Nephron (organoid): Measurements from ENCODE around the gene DACT1.

ENCODE experiments used
- H3K27ac Mint-ChIP-seq, 3 experiments: 2 replicates each; pipeline ENCODE4 v1.8.0; 2020; ENCODE audit warnings: mixed read lengths in 3 of 3, mild to moderate bottlenecking in 2 of 3, moderate library complexity in 1 of 3
- H3K27me3 Mint-ChIP-seq: 2 replicates; pipeline ENCODE4 v1.8.0; 2021; ENCODE audit warnings: low read depth, mild to moderate bottlenecking, moderate library complexity, mixed read lengths
- H3K36me3 Mint-ChIP-seq: 2 replicates; pipeline ENCODE4 v1.8.0; 2020; ENCODE audit warnings: low read depth, mixed read lengths
- H3K4me1 Mint-ChIP-seq: 2 replicates; pipeline ENCODE4 v1.8.0; 2020; ENCODE audit warnings: mixed read lengths
- H3K4me3 Mint-ChIP-seq, 3 experiments: 2 replicates each; pipeline ENCODE4 v1.8.0; 2020; ENCODE audit warnings: mild to moderate bottlenecking in 3 of 3, mixed read lengths in 3 of 3, moderate library complexity in 2 of 3
- H3K9me3 Mint-ChIP-seq: 2 replicates; pipeline ENCODE4 v1.8.0; 2020; ENCODE audit warnings: mixed read lengths
- CTCF ChIP-seq, 3 experiments: fragments of 200-600 bp; sonication (generic); IDR thresholded peaks; one replicate each; pipeline ENCODE4 v1.5.0; 2021; ENCODE audit warnings: antibody characterized with exemption in 3 of 3; ENCODE audit not compliant: unreplicated experiment in 3 of 3

Gene DACT1

GRCh38 chr14:58680698-58681097 is 42.9 kb downstream of the DACT1 start:
- TF ChIP-seq CTCF (IDR thresholded peaks at IDR 0.05; ENCODE audit: unreplicated experiment in 3 of 3), result no peak
- peak overlapping the region in 1 of 3 experiments; percentile 9 for H3K27ac Mint-ChIP-seq
- peaks cover 10% of the 10 kb centered on the region for H3K4me1 Mint-ChIP-seq
- H3K9me3 Mint-ChIP-seq, result peaks cover 8% of the 10 kb centered on the region
- H3K4me3 Mint-ChIP-seq, result no peak overlapping the region
- no peaks in the 10 kb centered on the region for H3K36me3 Mint-ChIP-seq
- peaks cover 12% of the 10 kb centered on the region for H3K27me3 Mint-ChIP-seq

- H3K36me3 Mint-ChIP-seq, result peaks cover 9% of the 10 kb centered on the region
- H3K9me3 Mint-ChIP-seq, result peaks cover 22% of the 10 kb centered on the region
- H3K4me3 Mint-ChIP-seq, result no peak overlapping the region
- TF ChIP-seq CTCF (IDR thresholded peaks at IDR 0.05; ENCODE audit: unreplicated experiment in 3 of 3), result no peak
- H3K27ac Mint-ChIP-seq, result no peak overlapping the region
- no peaks in the 10 kb centered on the region for H3K27me3 Mint-ChIP-seq
- peaks cover 7% of the 10 kb centered on the region for H3K4me1 Mint-ChIP-seq
Observed at GRCh38 chr14:58687232-58687795, 49.6 kb downstream of the DACT1 start.

- H3K4me1 Mint-ChIP-seq, result peaks cover 13% of the 10 kb centered on the region
- no peak overlapping the region for H3K4me3 Mint-ChIP-seq
- peaks cover 9% of the 10 kb centered on the region for H3K27me3 Mint-ChIP-seq
- peaks cover 14% of the 10 kb centered on the region for H3K9me3 Mint-ChIP-seq
- H3K27ac Mint-ChIP-seq, result no peak overlapping the region
- peaks cover 9% of the 10 kb centered on the region for H3K36me3 Mint-ChIP-seq
- no peak for TF ChIP-seq CTCF (IDR thresholded peaks at IDR 0.05; ENCODE audit: unreplicated experiment in 3 of 3)
Observed at GRCh38 chr14:58690801-58691516, 53.2 kb downstream of the DACT1 start.

- peaks cover 13% of the 10 kb centered on the region for H3K27me3 Mint-ChIP-seq
- peaks cover 4% of the 10 kb centered on the region for H3K36me3 Mint-ChIP-seq
- no peak overlapping the region for H3K4me3 Mint-ChIP-seq
- H3K27ac Mint-ChIP-seq, result no peak overlapping the region
- TF ChIP-seq CTCF (IDR thresholded peaks at IDR 0.05; ENCODE audit: unreplicated experiment in 3 of 3), result no peak
- peaks cover 8% of the 10 kb centered on the region for H3K9me3 Mint-ChIP-seq
- H3K4me1 Mint-ChIP-seq, result peaks cover 22% of the 10 kb centered on the region
Observed at GRCh38 chr14:58693048-58693447, 55.3 kb downstream of the DACT1 start.

GRCh38 chr14:58695514-58695913 is 57.8 kb downstream of the DACT1 start:
- no peak for TF ChIP-seq CTCF (IDR thresholded peaks at IDR 0.05; ENCODE audit: unreplicated experiment in 3 of 3)
- Mint-ChIP-seq H3K4me1 (peaks cover 45% of the 10 kb centered on the region), H3K27ac (no peak overlapping the region), H3K4me3 (no peak overlapping the region), H3K27me3 (peaks cover 13% of the 10 kb centered on the region), H3K9me3 (no peaks in the 10 kb centered on the region), H3K36me3 (no peaks in the 10 kb centered on the region)
